OCI-LY3 (cell line): ENCODE measurements around the gene NHEJ1.

Experiments used
- H2AFZ ChIP-seq: fragments of 200-600, 300-600 bp; shearing (Covaris generic); 2 replicates; pipeline ENCODE4 v1.6.0; 2014; ENCODE audit warnings: antibody characterized with exemption, low read depth, low read length
- H3K27ac ChIP-seq: fragments of 200-600, 300-600 bp; sonication (generic); 2 replicates; pipeline ENCODE4 v1.5.1; 2014; ENCODE audit warnings: mild to moderate bottlenecking, low read length, moderate library complexity, mixed read lengths
- H3K27me3 ChIP-seq: fragments of 200-600, 300-600 bp; sonication (generic); 2 replicates; pipeline ENCODE4 v1.6.1; 2014; ENCODE audit warnings: low read depth, low read length, mixed read lengths
- H3K36me3 ChIP-seq: fragments of 200-600, 300-600 bp; sonication (generic); replicated peaks from 2 replicates; pipeline ENCODE3; 2014; ENCODE audit warnings: low read depth, low read length, mixed read lengths
- H3K4me1 ChIP-seq: fragments of 300-600, 200-600 bp; sonication (generic); 2 replicates; pipeline ENCODE4 v1.6.1; 2014; ENCODE audit warnings: low read length, mixed read lengths
- H3K4me2 ChIP-seq: fragments of 200-600, 300-600 bp; sonication (generic); 2 replicates; pipeline ENCODE4 v1.6.1; 2014; ENCODE audit warnings: low read length, mixed read lengths
- H3K4me3 ChIP-seq: fragments of 300-600, 200-600 bp; sonication (generic); 2 replicates; pipeline ENCODE4 v1.5.1; 2014; ENCODE audit warnings: antibody characterized with exemption, mild to moderate bottlenecking, low read length, moderate library complexity
- H3K79me2 ChIP-seq: fragments of 300-600, 200-600 bp; shearing (Covaris generic); 2 replicates; pipeline ENCODE4 v1.6.1; 2014; ENCODE audit warnings: mild to moderate bottlenecking, low read length, mixed read lengths
- H3K9ac ChIP-seq: fragments of 300-600, 200-600 bp; shearing (Covaris generic); 2 replicates; pipeline ENCODE4 v1.6.0; 2014; ENCODE audit warnings: mild to moderate bottlenecking, low read length, moderate library complexity
- H3K9me3 ChIP-seq: fragments of 200-600, 300-600 bp; shearing (Covaris generic); 2 replicates; pipeline ENCODE4 v1.6.1; 2014; ENCODE audit warnings: low read length, mixed read lengths; ENCODE audit not compliant: insufficient read depth
- H4K20me1 ChIP-seq: fragments of 200-600, 300-600 bp; sonication (generic); 2 replicates; pipeline ENCODE4 v1.6.1; 2016; ENCODE audit warnings: low read length, mixed read lengths; ENCODE audit not compliant: insufficient read depth
- EZH2phosphoT487 ChIP-seq: fragments of 200-600 bp; shearing (Covaris generic); IDR thresholded peaks from 2 replicates; pipeline ENCODE4 v1.6.1; 2018; ENCODE audit warnings: antibody characterized with exemption, mixed run types, low read depth
- TF ChIP-seq, protein P1 (sequence below): fragments of 200-600, 300-600 bp; sonication (generic); IDR thresholded peaks from 2 replicates; pipeline ENCODE4 v1.5.1; 2014; ENCODE audit warnings: antibody characterized with exemption, low read length, low read depth

Gene NHEJ1

GRCh38 chr2:219119422-219120043 is 41.1 kb downstream of the NHEJ1 start:
- Histone ChIP-seq H4K20me1 (no peaks in the 10 kb centered on the region), H3K9me3 (no peaks in the 10 kb centered on the region), H3K36me3 (no peaks in the 10 kb centered on the region), H3K79me2 (no peaks in the 10 kb centered on the region), H3K9ac (no peak overlapping the region), H3K27ac (no peak overlapping the region), H3K4me1 (peaks cover 10% of the 10 kb centered on the region), H3K4me3 (no peak overlapping the region), H2AFZ (no peak overlapping the region), H3K27me3 (no peaks in the 10 kb centered on the region), H3K4me2 (no peak overlapping the region)
- TF ChIP-seq, protein P1, sequence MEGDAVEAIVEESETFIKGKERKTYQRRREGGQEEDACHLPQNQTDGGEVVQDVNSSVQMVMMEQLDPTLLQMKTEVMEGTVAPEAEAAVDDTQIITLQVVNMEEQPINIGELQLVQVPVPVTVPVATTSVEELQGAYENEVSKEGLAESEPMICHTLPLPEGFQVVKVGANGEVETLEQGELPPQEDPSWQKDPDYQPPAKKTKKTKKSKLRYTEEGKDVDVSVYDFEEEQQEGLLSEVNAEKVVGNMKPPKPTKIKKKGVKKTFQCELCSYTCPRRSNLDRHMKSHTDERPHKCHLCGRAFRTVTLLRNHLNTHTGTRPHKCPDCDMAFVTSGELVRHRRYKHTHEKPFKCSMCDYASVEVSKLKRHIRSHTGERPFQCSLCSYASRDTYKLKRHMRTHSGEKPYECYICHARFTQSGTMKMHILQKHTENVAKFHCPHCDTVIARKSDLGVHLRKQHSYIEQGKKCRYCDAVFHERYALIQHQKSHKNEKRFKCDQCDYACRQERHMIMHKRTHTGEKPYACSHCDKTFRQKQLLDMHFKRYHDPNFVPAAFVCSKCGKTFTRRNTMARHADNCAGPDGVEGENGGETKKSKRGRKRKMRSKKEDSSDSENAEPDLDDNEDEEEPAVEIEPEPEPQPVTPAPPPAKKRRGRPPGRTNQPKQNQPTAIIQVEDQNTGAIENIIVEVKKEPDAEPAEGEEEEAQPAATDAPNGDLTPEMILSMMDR = peak; percentile 80
- TF ChIP-seq EZH2phosphoT487 = no peak

DNA sequence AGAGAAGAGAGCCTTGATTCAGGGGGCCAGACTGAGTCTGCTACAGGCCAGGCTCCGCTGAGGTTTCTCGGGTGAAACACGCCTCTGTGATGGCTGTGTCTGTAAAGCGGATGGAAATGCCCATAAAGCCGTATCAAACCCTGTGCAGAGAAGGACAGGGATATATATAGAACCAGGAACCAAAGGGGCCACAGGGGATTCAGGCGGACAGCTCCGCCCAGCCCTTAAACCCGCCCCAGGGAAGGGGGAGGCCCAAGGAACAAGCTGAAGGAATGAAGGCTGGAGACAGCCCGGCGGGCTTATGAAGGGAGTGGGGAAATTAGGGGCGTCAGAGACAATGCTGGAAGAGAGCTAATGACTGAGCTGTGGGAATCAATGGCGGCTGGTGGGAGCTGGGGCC is 42.1 kb downstream of the NHEJ1 start:
- Histone ChIP-seq H3K79me2 (no peaks in the 10 kb centered on the region), H3K4me1 (peaks cover 10% of the 10 kb centered on the region), H2AFZ (no peak overlapping the region), H3K27ac (no peak overlapping the region), H3K27me3 (no peaks in the 10 kb centered on the region), H3K9me3 (no peaks in the 10 kb centered on the region), H4K20me1 (no peaks in the 10 kb centered on the region), H3K4me3 (no peak overlapping the region), H3K4me2 (no peak overlapping the region), H3K9ac (no peak overlapping the region), H3K36me3 (no peaks in the 10 kb centered on the region)
- TF ChIP-seq, protein P1 = no peak
- TF ChIP-seq EZH2phosphoT487 = no peak

GRCh38 chr2:219116776-219117646 is 43.6 kb downstream of the NHEJ1 start:
- Histone ChIP-seq H3K9me3 (no peaks in the 10 kb centered on the region), H3K36me3 (no peaks in the 10 kb centered on the region), H3K4me3 (no peak overlapping the region), H3K79me2 (no peaks in the 10 kb centered on the region), H2AFZ (no peak overlapping the region), H3K9ac (no peak overlapping the region), H3K4me1 (no peaks in the 10 kb centered on the region), H4K20me1 (no peaks in the 10 kb centered on the region), H3K27me3 (no peaks in the 10 kb centered on the region), H3K4me2 (no peak overlapping the region), H3K27ac (no peak overlapping the region)
- no peak for TF ChIP-seq EZH2phosphoT487
- TF ChIP-seq, protein P1 = no peak

DNA sequence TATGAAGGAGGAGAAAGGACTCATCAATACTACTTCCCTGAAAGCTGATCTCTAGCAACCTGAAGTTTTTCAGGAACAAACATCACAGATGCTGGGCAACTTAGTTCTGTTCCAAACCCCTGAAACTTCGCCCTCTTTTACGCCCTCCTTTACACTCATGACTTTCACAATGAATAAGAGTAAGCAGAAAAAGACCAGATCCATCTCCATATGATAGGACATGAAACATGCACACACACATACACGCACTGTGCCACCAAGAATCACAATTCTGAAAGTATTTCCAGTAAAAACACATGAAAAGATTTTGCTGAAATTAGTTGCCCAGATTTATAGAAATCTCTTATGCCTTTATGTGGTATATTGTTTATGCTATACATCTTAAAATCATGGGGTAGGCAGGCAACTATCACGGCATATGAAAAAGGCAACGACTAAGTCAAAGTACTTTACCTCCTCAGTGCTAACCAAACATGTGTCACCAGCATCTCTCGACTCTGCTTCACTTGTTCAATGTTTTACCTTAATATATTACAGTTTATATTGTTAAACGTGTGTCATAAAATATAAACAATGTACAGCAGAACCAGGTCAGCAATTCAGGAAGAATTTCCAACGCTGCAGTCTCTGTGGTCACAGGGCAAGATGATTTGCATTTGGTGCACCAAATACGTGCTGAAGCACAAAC is 47.8 kb downstream of the NHEJ1 start:
- no peaks in the 10 kb centered on the region for H4K20me1 ChIP-seq
- H3K9ac ChIP-seq = no peak overlapping the region
- H3K9me3 ChIP-seq = no peaks in the 10 kb centered on the region
- no peaks in the 10 kb centered on the region for H3K27me3 ChIP-seq
- H2AFZ ChIP-seq = no peak overlapping the region
- no peak overlapping the region for H3K4me3 ChIP-seq
- H3K4me2 ChIP-seq = no peak overlapping the region
- TF ChIP-seq, protein P1 = no peak
- no peak for TF ChIP-seq EZH2phosphoT487
- H3K79me2 ChIP-seq = no peaks in the 10 kb centered on the region
- no peak overlapping the region for H3K27ac ChIP-seq
- H3K36me3 ChIP-seq = no peaks in the 10 kb centered on the region
- no peaks in the 10 kb centered on the region for H3K4me1 ChIP-seq
